Suprapubic skin (tissue), 4 donors: ENCODE data around the gene DIAPH3. TPM values are rescaled to one million over a fixed set of nuclear protein-coding genes. Genes with fewer than 3 reads are reported as not detected.

Experiments used
- DNase-seq, 2 donors: peaks; one replicate each; pipeline ENCODE4 v3.0.0-alpha.2; 2019; ENCODE audit warnings: low spot score in 2 of 2
- H3K27ac ChIP-seq: fragments of 200-600 bp; sonication (generic); one replicate; pipeline ENCODE4 v1.5.1; 2019
- H3K27me3 ChIP-seq: fragments of 200-600 bp; sonication (generic); one replicate; pipeline ENCODE4 v1.5.1; 2019
- H3K36me3 ChIP-seq: fragments of 200-600 bp; sonication (generic); one replicate; pipeline ENCODE4 v1.5.1; 2019
- H3K4me1 ChIP-seq: fragments of 200-600 bp; sonication (generic); one replicate; pipeline ENCODE4 v1.5.1; 2019
- H3K4me3 ChIP-seq: fragments of 200-600 bp; sonication (generic); one replicate; pipeline ENCODE4 v1.5.1; 2019; ENCODE audit warnings: mild to moderate bottlenecking
- H3K9me3 ChIP-seq: fragments of 200-600 bp; sonication (generic); one replicate; pipeline ENCODE4 v1.5.1; 2019
- EP300 ChIP-seq: sonication (generic); formaldehyde crosslinking; IDR thresholded peaks from one replicate; pipeline ENCODE4 v1.6.1; 2017; ENCODE audit warnings: antibody characterized with exemption
- POLR2A ChIP-seq, 2 donors: fragments of 450-650 bp; IDR thresholded peaks; one replicate each; pipeline ENCODE4 v1.6.1; 2017; ENCODE audit warnings: antibody characterized with exemption in 2 of 2, mild to moderate bottlenecking in 2 of 2, moderate library complexity in 2 of 2
- POLR2AphosphoS5 ChIP-seq, 3 donors: sonication (generic); formaldehyde crosslinking; IDR thresholded peaks; one replicate each; pipeline ENCODE4 v1.6.1; 2017; ENCODE audit warnings: antibody characterized with exemption in 3 of 3
- WGBS: methylation state at CpG from one replicate; pipeline ENCODE4 v1.1.5; 2018; 5-methylcytosine and 5-hydroxymethylcytosine counted together
- total RNA-seq, 4 donors: library from RNA; depleted of rRNA; stranded (reverse); fragments of >200 nt; gene quantifications; one replicate each; pipeline ENCODE4 v1.1.0, GENCODE V29; 2016
- TF ChIP-seq, protein P1 (sequence below), 2 donors: fragments of 200-600 bp in 1 of 2; fragments of 450-650 bp in 1 of 2; sonication (generic) in 1 of 2; IDR thresholded peaks; one replicate each; pipeline ENCODE4 v1.5.1; 2016 to 2019; ENCODE audit warnings: antibody characterized with exemption in 2 of 2, mild to moderate bottlenecking in 1 of 2, moderate library complexity in 1 of 2

Gene DIAPH3
- total RNA-seq, 4 donors from 2014 or later = 0.93 to 3.0 (median 2.3) TPM

DNA sequence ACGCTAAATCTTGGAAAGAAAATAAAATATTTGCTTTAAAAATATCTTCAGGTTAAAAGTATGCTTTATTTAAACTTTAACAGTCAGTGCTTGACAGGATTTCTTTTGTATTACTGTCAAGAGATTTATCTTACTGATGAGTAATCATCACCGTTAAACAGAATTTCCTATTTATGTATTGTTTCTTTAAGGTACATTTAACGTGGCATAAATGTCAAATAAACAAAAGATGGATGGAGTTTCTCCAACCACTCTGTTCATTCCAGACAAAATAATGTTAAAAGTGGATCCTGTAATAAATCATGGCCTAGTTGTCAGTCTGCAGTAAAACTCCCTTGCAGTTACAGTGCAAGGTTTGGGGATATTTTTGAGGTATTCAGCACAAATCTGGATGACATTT is 298.3 kb downstream of the DIAPH3 start:
- H3K9me3 ChIP-seq = no peaks in the 10 kb centered on the region
- TF ChIP-seq POLR2A (IDR thresholded peaks at IDR 0.05) = no peak
- no peak for TF ChIP-seq EP300
- TF ChIP-seq POLR2AphosphoS5 (IDR thresholded peaks at IDR 0.05) = no peak
- TF ChIP-seq, protein P1, sequence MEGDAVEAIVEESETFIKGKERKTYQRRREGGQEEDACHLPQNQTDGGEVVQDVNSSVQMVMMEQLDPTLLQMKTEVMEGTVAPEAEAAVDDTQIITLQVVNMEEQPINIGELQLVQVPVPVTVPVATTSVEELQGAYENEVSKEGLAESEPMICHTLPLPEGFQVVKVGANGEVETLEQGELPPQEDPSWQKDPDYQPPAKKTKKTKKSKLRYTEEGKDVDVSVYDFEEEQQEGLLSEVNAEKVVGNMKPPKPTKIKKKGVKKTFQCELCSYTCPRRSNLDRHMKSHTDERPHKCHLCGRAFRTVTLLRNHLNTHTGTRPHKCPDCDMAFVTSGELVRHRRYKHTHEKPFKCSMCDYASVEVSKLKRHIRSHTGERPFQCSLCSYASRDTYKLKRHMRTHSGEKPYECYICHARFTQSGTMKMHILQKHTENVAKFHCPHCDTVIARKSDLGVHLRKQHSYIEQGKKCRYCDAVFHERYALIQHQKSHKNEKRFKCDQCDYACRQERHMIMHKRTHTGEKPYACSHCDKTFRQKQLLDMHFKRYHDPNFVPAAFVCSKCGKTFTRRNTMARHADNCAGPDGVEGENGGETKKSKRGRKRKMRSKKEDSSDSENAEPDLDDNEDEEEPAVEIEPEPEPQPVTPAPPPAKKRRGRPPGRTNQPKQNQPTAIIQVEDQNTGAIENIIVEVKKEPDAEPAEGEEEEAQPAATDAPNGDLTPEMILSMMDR (IDR thresholded peaks at IDR 0.05) = no peak
- no peaks in the 10 kb centered on the region for H3K4me1 ChIP-seq
- no peak overlapping the region for H3K4me3 ChIP-seq
- H3K36me3 ChIP-seq = no peaks in the 10 kb centered on the region
- no peak for DNase-seq
- H3K27ac ChIP-seq = no peak overlapping the region
- WGBS = 17% methylated on average over 3 of the region's 3 CpGs
- no peaks in the 10 kb centered on the region for H3K27me3 ChIP-seq

DNA sequence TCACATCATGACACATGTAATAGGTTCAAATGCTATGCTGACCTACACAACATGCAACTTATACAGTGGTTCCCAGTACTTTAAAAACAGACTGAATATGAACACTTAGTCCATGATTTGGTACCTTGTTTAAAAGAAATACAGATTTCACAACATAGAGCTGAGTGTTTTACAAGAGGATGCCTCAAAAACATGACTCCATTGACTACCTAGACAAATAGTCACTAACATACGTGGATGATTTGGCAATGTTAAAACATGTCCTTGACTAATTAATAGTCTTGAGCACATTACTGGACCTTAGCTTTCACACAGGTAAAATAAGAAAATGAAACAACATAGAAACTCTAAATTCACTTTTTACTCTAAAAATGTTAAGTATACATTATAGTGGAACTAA is 300.1 kb downstream of the DIAPH3 start:
- Histone ChIP-seq H3K4me1 (no peaks in the 10 kb centered on the region), H3K36me3 (no peaks in the 10 kb centered on the region), H3K4me3 (no peak overlapping the region), H3K9me3 (no peaks in the 10 kb centered on the region), H3K27ac (no peak overlapping the region), H3K27me3 (no peaks in the 10 kb centered on the region)
- TF ChIP-seq, protein P1 (IDR thresholded peaks at IDR 0.05) = no peak
- no peak for TF ChIP-seq EP300
- TF ChIP-seq POLR2AphosphoS5 (IDR thresholded peaks at IDR 0.05) = no peak
- TF ChIP-seq POLR2A (IDR thresholded peaks at IDR 0.05) = no peak
- 85% methylated on average over 1 of the region's 1 CpG for WGBS
- DNase-seq = no peak

DNA sequence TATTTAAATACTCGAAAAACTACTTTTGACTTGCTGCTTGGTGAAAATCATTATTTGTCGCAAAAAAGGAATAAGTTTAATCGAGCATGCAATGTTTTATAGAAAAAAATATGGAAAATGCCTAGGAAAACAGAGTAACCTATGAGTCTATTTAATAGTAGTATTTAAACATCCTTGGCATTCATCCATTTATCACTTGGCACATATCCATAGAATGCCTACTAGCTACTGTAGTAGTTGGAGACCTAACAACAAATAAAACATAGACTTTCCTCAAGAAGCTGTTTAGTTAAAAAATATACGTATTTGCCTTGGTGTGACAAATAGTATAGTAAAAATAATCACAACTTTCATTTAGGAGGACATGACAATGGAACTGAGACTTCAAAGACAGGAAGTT is 302.1 kb downstream of the DIAPH3 start:
- DNase-seq = no peak
- no peak for TF ChIP-seq POLR2AphosphoS5 (IDR thresholded peaks at IDR 0.05)
- TF ChIP-seq, protein P1 (IDR thresholded peaks at IDR 0.05) = no peak
- TF ChIP-seq EP300 = no peak
- no peak for TF ChIP-seq POLR2A (IDR thresholded peaks at IDR 0.05)
- no peaks in the 10 kb centered on the region for H3K4me1 ChIP-seq
- H3K27ac ChIP-seq = no peak overlapping the region
- no peaks in the 10 kb centered on the region for H3K9me3 ChIP-seq
- no peaks in the 10 kb centered on the region for H3K36me3 ChIP-seq
- H3K4me3 ChIP-seq = no peak overlapping the region
- H3K27me3 ChIP-seq = no peaks in the 10 kb centered on the region
- 81% methylated on average over 4 of the region's 4 CpGs for WGBS

DNA sequence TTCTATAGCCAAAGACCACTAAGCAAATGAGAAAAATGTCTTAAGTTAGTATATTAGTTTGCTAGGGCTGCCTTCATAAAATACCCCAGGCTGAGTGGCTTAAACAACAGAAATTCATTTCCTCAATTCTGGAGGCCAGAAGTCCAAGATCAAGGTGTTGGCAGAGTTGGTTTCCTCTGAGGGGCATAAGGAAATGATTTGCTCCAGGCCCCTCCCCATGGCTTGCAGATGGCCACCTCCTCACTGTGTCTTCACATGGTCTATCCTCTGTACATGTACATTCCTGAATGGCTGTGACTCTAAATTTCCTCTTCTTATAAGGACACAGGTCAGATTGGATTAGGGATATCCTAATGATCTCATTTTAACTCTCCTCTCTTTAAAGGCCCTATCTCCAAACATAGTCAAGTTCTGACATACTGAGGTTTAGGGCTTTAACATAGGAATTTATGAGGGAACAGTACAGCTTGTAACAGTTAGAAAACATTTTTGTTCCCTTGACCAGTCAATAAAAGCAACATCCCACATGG is 307.4 kb downstream of the DIAPH3 start:
- Histone ChIP-seq H3K36me3 (no peaks in the 10 kb centered on the region), H3K9me3 (no peaks in the 10 kb centered on the region), H3K27me3 (no peaks in the 10 kb centered on the region), H3K4me1 (no peaks in the 10 kb centered on the region), H3K27ac (no peak overlapping the region), H3K4me3 (no peak overlapping the region)
- TF ChIP-seq POLR2A (IDR thresholded peaks at IDR 0.05) = no peak
- no peak for TF ChIP-seq POLR2AphosphoS5 (IDR thresholded peaks at IDR 0.05)
- no peak for TF ChIP-seq EP300
- TF ChIP-seq, protein P1 (IDR thresholded peaks at IDR 0.05) = no peak
- DNase-seq = no peak

DNA sequence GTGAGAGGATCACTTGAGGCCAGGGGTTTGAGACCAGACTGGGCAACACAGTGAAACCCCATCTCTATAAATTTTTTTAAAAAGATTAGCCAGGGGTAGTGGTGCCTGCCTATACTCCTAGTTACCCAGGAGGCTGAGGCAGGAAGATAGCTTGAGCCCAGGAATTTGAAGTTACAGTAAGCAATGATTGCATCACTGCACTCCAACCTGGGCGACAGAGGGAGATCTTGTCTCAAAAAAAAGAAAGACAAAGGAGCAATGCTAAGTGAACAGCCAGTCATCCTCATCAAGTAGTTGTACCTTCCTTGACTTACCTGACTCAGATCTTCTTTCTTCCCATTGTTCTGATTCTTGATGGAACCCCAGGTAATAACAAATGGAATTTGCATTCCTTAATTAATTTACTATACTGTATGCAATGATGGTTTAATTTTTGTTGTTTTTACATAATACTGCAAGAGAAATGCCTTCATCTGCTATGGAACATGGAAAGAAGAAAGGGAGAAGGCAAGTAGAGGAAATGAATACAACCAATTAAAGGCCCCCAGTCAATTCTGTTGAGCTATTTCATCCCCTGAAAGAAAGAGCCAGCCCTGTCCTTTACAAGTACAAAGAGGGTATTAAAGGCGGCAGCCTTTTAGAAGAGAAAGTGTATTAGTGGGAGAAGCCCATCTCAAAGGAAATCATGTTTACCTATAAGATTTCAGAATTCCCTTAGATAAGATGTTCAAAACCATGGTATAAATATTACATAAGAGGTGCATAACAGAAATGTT is 316.7 kb downstream of the DIAPH3 start:
- WGBS = 83% methylated on average over 2 of the region's 2 CpGs
- Histone ChIP-seq H3K36me3 (no peaks in the 10 kb centered on the region), H3K27me3 (no peaks in the 10 kb centered on the region), H3K27ac (no peak overlapping the region), H3K4me1 (no peaks in the 10 kb centered on the region), H3K9me3 (no peaks in the 10 kb centered on the region), H3K4me3 (no peak overlapping the region)
- no peak for DNase-seq
- TF ChIP-seq, protein P1 (IDR thresholded peaks at IDR 0.05) = no peak
- TF ChIP-seq POLR2AphosphoS5 (IDR thresholded peaks at IDR 0.05) (no peak), POLR2A (IDR thresholded peaks at IDR 0.05) (no peak), EP300 (no peak)
